GM12878 (cell line): ENCODE measurements around the gene YAP1.

Experiments
- BCL11A ChIP-seq: IDR thresholded peaks from 2 replicates; pipeline ENCODE4 v1.6.1; 2011; ENCODE audit warnings: low read depth, low read length
- CEBPB ChIP-seq, 2 experiments: fragments of 150-350 bp in 1 of 2; IDR thresholded peaks; 2 replicates each; pipeline ENCODE4 v1.6.1; 2012 to 2014; ENCODE audit warnings: low read depth in 2 of 2, low read length in 2 of 2, borderline replicate concordance in 1 of 2, inconsistent platforms in 1 of 2
- FOXK2 ChIP-seq: fragments of 450-650 bp; IDR thresholded peaks from 2 replicates; pipeline ENCODE4 v1.6.1; 2017; ENCODE audit warnings: mild to moderate bottlenecking, moderate library complexity
- MTA3 ChIP-seq: IDR thresholded peaks from 2 replicates; pipeline ENCODE4 v1.6.1; 2012; ENCODE audit warnings: low read length, inconsistent platforms, borderline replicate concordance
- NR2F1 ChIP-seq: fragments of 450-650 bp; conservative IDR thresholded peaks from 2 replicates; pipeline ENCODE4 v1.6.1; 2017; ENCODE audit warnings: mild to moderate bottlenecking
- POLR2AphosphoS5 ChIP-seq: IDR thresholded peaks from 2 replicates; pipeline ENCODE4 v1.6.1; 2011; ENCODE audit warnings: mild to moderate bottlenecking, low read length, inconsistent platforms
- SPI1 ChIP-seq: IDR thresholded peaks from 2 replicates; pipeline ENCODE4 v1.6.1; 2011; ENCODE audit warnings: low read depth, mild to moderate bottlenecking, low read length, moderate library complexity, borderline replicate concordance; ENCODE audit not compliant: insufficient read depth
- ZZZ3 ChIP-seq: IDR thresholded peaks from 2 replicates; pipeline ENCODE4 v1.6.1; 2011; ENCODE audit warnings: low read depth; ENCODE audit not compliant: control insufficient read depth, insufficient read length
- TF ChIP-seq, protein P1 (sequence below): fragments of 450-650 bp; IDR thresholded peaks from 2 replicates; pipeline ENCODE4 v1.6.1; 2017; ENCODE audit warnings: mild to moderate bottlenecking

DNA sequence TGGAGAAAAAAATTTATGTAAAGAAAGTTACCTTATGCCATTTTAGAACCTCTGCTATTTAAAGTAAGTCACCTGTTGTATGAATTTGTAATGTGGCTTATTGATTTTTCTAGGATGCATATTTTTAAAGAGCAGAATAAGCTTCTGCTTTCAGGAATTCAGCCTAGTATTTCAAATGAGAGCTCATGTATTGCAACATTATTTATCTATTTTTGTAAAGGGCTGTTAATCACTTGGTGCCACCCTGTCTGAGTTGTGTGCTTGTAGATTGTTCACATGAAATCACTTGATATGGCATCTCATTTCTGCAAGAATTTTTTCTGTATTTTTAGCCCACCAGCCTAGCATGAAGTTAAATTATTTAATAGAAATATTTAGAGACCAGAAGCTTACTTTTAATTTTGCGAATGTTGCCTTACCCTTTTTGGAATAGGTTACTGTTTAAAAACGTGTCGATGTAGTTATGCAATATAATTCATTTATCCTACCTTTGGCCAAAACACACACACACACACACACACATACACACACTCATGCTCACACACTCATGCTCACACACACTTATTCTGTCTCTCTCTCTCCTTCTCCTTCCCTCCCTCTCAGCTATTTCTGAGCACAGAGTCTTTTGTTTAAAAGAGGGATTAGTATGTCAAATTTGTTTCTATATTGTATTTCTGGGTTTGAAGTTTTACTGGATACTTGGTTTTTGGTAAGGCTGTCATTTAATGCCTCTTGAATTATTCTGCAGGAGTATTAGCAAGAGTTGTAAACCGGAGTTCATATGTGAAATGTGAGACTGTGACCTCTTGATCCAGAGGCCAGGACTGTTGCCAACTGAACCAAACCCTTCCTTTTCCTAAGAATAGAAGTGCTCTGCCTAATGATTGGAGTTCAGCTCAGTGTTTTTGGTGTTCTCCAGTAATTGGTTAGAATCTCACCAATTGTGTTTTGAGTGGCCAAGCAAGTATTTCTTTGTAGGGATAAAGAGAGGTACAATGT is 34.4 kb downstream of the YAP1 start:
- no peak for TF ChIP-seq CEBPB (IDR thresholded peaks at IDR 0.05; ENCODE audit: borderline replicate concordance in 1 of 2, low read depth in 2 of 2, low read length in 2 of 2)
- TF ChIP-seq POLR2AphosphoS5, result no peak
- TF ChIP-seq MTA3, result no peak
- TF ChIP-seq, protein P1, sequence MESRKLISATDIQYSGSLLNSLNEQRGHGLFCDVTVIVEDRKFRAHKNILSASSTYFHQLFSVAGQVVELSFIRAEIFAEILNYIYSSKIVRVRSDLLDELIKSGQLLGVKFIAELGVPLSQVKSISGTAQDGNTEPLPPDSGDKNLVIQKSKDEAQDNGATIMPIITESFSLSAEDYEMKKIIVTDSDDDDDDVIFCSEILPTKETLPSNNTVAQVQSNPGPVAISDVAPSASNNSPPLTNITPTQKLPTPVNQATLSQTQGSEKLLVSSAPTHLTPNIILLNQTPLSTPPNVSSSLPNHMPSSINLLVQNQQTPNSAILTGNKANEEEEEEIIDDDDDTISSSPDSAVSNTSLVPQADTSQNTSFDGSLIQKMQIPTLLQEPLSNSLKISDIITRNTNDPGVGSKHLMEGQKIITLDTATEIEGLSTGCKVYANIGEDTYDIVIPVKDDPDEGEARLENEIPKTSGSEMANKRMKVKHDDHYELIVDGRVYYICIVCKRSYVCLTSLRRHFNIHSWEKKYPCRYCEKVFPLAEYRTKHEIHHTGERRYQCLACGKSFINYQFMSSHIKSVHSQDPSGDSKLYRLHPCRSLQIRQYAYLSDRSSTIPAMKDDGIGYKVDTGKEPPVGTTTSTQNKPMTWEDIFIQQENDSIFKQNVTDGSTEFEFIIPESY, result no peak
- TF ChIP-seq FOXK2, result no peak
- TF ChIP-seq BCL11A, result no peak
- TF ChIP-seq SPI1, result no peak
- TF ChIP-seq ZZZ3, result no peak
- TF ChIP-seq NR2F1, result no peak
